AG20443 (cell line): ENCODE measurements around the gene DMWD.
"Not testable (repeated sequence)": the region's sequence is repeated elsewhere in the genome, so short reads cannot be mapped to it uniquely, and the experiment has no call there.

Experiments
- DNase-seq: peaks from one replicate; pipeline ENCODE4 v3.0.0; 2012; ENCODE audit warnings: low spot score, mixed read lengths

The DMWD gene

GRCh38 chr19:45768984-45769782 is 23.5 kb downstream of the DMWD start, which contains the start of gene SIX5:
SIX5 (minus strand) TSS chr19:45769252; CDS start chr19:45768844, 408 bp downstream.
- peak; percentile 98 for DNase-seq

DNA sequence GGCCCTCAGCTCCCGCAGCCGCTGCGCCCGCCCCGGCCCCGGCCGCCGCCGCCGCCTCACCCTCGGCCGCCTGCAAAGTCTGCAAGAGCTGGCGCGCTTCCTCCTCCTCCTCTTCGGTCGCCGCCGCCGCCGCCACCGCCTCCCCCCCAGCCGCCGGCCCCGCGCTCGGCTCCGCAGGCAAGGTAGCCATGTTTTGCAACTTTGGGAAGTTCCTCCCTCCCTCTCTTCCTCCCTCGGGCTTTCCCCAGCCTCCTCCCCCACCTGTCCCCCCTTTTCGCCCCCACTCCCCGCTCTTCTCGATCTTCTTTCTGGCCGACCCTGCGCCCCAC is 24.0 kb downstream of the DMWD start:
- DNase-seq: no peak

DNA sequence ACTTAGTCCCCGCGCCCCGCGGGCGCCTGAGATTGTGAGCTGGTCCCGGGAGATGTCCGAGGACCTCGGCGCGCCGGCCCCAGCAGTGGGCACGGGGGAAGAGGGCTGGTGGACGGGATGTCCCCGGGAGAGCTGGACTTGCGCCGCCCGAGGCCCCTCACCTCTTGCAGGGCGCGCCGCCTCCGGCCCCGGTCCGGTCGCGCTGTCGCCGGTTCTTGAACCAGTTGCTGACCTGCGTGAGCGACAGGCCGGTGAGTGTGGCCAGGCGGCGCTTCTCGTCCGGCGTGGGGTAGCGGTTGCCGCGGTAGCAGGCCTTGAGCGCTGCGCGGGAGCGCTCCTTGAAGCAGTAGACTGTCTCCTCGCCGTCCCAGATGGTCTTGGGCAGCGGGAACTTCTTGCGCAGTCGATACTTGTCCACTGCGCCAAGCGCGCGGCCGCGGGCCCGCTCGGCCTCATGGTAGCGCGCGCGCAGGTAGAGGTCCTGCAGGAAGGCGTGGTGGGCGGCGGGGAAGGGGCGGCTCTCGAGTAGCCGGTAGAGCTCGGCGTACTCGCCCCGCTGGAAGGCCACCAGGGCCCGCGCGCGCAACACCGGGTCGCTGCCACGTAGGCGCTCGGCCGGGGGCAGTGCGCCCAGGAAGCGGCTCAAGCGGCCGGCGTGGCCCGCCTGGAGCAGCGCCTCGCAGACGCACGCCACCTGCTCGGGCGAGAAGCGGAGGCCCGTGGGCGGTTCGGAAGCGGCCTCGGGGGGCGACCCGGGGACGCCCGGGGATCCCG is 24.6 kb downstream of the DMWD start:
- DNase-seq: peak; percentile 47

DNA sequence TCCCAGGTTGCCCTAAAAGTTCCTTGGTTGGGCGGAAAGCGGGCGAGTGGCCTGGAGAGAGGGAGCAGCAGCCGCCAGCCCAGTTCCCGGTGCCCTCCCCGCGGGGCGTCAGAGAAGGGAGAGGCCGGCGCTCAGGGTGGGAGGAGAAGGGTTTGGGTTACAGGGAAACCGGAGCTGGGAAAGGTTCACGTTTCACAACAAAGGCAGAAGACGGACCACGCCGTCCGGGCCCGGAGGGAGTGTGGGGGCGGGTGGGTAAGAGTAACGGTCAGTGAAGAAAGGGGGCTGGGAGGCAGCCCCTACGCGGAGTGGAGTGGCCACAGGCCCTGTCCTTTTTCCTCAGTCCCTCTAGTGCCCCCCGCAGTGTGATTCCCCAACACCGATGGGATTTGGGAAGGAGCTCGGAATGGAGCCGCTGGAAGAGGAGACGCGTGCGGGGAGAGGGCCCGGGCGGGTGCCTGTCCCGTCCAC is 25.2 kb downstream of the DMWD start:
- peak; percentile 87 for DNase-seq

DNA sequence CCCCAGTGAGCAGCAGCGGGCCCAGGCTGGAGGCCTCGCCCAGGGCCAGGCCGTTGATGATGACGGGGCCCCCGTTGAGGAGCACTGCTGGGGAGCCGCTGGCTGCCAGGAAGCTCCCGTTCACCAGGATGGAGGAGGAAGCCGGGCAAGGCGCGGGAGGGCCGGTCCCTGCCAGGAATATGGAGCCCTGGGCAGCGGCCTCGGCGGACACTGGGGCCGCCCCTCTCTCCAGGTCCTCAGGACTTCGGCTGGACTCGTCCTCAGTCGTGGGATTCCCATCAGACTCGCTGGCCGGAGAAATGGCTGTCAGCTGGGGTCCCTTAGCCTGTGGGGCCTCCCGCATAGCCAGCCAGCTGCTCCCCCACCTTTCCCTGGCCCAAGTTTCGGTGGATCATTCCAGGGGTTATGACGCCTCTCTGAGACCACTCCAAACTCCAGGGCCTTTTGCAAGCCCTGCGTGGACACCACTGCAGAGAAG is 25.7 kb downstream of the DMWD start:
- DNase-seq: peak; percentile 62

GRCh38 chr19:45766296-45766868 is 26.3 kb downstream of the DMWD start:
- DNase-seq: no peak

DNA sequence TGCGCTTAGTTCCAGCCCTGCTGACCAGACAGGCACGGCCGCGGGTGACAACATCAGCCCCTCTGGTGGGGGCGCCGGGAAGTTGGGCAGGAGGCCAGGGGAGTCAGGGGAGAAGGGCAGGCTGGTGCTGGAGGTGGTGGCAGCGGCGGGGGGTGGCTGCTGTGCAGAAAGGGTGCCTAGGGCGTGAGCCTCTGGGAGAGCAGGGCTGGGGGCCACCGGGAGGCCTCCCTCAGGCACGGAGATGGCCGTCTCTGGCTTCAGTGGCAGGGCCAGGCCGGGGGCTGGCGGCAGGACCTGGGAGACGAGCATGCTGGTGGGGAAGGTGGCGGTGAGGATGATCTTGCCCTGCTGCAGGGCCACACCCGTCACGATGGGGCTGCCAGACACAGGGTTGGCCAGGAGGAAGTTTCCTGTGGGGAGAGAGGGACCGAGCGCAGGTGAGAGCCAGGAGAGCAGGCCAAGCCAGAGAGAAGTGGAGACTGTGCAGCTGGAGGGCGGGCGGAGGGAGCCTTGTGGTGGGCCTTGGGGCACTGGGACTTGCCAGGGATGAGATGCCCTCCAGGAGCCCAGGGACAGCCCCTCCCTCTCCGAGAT is 26.8 kb downstream of the DMWD start:
- no peak for DNase-seq

- DNase-seq: no peak
Measured at GRCh38 chr19:45764945-45765701, 27.5 kb downstream of the DMWD start.

GRCh38 chr19:45764475-45764874 is 28.2 kb downstream of the DMWD start:
- no peak for DNase-seq

GRCh38 chr19:45763691-45764294 is 28.9 kb downstream of the DMWD start:
- DNase-seq: no peak

GRCh38 chr19:45762870-45763631 is 29.6 kb downstream of the DMWD start:
- no peak for DNase-seq

DNA sequence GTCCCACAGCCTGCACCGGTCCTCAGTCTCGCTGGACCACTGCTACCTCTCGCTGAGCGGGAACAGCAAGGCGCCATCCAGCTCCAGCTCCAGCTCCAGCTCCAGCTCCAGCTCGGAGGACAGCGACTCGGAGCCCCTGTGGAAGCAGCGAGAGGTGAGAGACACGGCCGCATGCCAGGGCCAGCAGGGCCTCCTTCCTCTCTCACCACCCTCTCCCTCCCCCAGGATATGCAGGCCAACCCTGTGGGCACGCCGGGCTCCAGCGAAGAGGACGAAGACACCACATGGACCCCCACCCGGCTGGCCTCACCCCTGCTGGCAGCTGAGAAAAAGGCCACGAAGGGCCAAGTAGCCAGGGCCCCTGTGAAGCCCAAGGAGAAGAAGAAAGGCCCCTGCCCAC is 30.9 kb downstream of the DMWD start:
- DNase-seq: no peak

DNA sequence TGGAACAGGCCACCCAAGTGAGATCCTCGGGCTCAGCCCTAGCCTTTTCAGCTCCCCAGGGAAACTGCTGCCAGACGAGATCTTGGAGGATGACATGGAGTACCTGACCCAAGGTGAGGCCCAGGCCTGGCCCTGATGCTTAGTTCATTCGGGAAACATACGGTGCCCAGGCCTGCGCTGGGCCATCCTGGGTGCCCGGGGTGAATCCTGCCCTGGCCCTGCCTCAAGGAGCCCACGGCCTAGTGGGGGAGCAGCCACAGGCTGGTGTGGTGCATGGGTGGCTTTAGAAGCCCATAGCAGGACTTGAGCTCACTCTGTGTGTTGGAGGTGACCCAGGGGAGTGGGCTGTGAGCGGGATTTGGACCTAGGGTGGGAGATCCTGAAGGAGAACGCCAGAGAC is 33.7 kb downstream of the DMWD start:
- no peak for DNase-seq

- no peak for DNase-seq
Measured at GRCh38 chr19:45757695-45758094, 35.0 kb downstream of the DMWD start.

GRCh38 chr19:45754323-45754722 is 38.3 kb downstream of the DMWD start:
- no peak for DNase-seq

DNA sequence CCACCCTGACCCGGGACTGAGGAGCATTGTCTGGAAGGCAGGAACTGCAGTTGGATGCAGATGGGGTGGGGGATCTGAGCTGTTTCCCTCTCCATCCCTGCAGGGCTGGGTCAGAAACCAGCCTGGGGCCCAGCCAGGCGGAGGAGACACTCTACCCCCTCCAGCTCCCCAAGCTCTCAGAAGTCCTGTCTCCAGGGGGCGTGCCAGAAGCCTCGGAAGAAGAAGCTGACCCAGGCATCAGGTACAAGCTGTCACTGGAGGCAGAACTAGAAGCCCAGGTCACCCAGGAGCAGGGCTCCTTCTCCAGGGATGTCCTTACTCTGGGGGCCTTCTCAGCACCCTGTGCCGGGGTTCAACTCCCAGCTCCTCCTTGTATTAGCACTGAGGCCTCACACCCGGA is 39.1 kb downstream of the DMWD start:
- DNase-seq: no peak

DNA sequence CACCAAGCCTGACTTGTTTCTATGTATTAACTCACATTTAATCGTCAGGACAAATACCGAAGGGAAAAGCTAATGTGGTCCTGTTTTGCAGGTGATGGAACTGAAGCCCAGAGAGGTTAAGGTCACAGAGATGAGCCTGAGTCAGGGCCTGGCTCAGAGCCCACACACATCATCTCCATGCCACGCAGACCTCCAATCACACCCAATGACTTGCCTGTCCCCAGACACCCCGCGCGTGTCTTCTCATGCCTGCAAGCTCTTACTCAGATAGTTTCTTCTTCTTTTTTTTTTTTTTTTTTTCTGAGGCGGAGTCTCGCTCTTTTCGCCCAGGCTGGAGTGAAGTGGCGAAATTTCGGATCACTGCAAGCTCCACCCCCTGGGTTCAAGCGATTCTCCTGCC is 40.0 kb downstream of the DMWD start:
- DNase-seq: no peak

DNA sequence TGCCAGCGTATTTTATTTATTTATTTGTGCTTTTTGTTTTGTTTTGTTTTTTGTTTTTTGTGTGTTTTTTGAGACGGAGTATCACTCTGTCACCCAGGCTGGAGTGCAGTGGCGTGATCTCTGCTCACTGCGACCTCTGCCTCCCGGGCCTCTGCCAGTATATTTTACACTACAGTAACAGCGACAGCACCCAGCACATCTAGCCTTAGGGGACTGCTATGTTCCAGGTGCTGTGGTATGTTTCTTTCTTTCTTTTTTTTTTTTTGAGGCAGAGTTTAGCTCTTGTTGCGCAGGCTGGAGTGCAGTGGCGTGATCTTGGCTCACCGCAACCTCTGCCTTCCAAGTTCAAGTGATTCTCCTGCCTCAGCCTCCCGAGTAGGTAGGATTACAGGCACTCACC is 41.2 kb downstream of the DMWD start:
- not testable (repeated sequence) for DNase-seq

DNA sequence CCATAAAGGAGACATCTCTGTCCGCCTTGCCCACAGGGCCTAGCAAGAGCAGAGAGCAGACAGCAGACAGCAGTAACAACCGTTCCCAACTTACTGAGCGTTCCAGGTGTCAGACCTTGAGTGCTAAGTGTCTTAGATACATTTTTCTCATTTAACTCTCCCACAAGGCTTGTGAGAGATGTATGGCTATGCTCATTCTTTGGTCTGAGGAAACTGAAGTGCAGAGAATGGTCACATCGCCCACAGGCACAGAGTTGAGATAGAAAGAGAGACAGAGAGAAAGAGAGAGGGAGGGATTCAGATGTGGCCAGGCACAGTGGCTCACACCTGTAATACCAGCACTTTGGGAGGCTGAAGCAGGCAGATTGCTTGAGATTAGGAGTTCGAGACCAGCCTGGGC is 45.1 kb downstream of the DMWD start:
- DNase-seq: no peak

DNA sequence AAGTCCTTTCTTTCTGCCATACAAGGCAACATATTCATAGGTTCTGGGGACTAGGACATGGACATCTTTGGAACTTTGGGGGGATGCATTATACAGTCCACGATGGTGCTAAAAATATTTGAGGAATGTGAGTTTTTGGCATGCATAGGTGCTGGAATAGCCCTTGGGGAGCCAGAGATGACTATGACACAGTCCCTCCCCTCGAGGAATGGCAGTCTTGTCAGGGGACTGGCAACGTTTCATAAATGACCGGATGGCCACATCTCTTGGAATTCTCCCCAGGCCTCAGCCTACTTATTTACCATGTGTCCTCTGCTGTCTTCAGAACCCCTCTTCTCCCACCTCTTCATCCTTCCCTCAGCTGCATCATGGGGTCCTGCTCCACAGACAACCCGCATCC is 45.8 kb downstream of the DMWD start:
- peak; percentile 52 for DNase-seq

DNA sequence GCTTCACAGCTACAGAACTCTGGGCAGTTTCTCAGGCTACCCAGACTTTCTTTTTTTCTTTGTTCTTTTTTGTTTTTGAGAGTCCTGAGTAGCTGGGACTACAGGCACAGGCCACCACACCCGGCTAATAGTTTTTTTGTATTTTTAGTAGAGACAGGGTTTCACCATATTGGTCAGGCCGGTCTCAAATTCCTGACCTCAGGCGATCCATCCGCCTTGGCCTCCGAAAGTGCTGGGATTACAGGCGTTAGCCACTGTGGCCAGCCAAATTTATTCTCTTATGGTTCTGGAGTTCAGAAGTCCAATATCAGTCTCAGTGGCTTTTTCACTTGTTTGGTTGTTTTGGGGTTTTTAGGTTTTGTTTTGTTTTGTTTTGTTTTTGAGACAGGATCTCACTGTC is 47.0 kb downstream of the DMWD start:
- DNase-seq: no peak
